ENCODE measurements around the gene PRR33. TPM values are rescaled to one million over a fixed set of nuclear protein-coding genes. Genes with fewer than 3 reads are reported as not detected.

Gene PRR33
- total RNA-seq, 4 donors from 2014 or later, result not detected

DNA sequence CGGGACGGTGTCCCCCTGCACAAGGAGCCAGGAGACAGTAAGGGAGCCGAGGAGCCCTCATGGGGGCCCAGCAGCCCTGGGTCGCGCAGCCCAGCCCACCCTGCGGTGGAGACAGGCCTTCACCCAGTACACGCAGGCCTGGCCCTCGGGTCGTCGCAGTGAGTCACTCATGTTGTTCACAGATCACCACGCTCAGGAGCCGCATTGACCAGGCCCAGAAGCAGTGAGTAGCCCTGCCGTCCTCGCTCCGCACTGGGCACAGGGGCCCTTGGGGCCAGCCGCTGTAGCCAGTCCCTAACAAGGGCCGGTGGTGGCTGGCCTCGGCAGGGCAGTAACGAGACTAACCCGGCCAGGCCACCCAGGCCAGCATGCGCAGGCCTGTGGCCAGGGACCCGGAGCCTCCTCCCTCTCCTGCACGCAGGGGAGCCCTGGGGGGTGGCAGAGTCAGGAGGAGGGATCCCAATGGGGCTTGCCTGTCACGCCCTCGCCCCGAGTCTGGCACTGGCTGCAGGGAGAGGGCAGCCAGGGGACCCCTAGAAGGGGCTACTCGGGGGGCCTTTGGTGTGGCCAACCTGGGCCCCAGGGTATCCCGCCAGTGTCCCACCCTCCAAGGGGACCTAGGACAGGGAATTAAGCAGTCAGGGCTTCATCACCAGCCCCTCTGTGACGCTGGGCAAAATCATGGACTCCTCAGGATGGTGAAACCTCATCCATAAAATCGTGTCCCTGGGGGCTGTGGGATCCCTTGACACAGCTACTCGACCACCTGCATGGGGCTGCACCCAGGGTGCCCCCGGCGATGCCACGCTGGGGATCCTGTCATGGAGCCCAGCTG, 45.3 kb upstream of the PRR33 start:
- Histone ChIP-seq H3K4me3 (no peak overlapping the region), H3K27me3 (peaks cover 20% of the 10 kb centered on the region), H3K4me1 (peaks cover 0 to 14% (median 5%) of the 10 kb centered on the region in 3 donors), H3K36me3 (no peaks in the 10 kb centered on the region), H3K9me3 (no peaks in the 10 kb centered on the region), H3K27ac (no peak overlapping the region)
- ATAC-seq, result no peak
- no peak for TF ChIP-seq POLR2A (IDR thresholded peaks at IDR 0.05)
- no peak for TF ChIP-seq EP300 (IDR thresholded peaks at IDR 0.05)
- no peak for TF ChIP-seq POLR2AphosphoS5 (IDR thresholded peaks at IDR 0.05)
- TF ChIP-seq, protein P1, sequence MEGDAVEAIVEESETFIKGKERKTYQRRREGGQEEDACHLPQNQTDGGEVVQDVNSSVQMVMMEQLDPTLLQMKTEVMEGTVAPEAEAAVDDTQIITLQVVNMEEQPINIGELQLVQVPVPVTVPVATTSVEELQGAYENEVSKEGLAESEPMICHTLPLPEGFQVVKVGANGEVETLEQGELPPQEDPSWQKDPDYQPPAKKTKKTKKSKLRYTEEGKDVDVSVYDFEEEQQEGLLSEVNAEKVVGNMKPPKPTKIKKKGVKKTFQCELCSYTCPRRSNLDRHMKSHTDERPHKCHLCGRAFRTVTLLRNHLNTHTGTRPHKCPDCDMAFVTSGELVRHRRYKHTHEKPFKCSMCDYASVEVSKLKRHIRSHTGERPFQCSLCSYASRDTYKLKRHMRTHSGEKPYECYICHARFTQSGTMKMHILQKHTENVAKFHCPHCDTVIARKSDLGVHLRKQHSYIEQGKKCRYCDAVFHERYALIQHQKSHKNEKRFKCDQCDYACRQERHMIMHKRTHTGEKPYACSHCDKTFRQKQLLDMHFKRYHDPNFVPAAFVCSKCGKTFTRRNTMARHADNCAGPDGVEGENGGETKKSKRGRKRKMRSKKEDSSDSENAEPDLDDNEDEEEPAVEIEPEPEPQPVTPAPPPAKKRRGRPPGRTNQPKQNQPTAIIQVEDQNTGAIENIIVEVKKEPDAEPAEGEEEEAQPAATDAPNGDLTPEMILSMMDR (IDR thresholded peaks at IDR 0.05), result no peak
- no CpG with 5 or more reads among the region's 34 CpGs for WGBS, 2 donors (ENCODE audit: low coverage in 1 of 2)

DNA sequence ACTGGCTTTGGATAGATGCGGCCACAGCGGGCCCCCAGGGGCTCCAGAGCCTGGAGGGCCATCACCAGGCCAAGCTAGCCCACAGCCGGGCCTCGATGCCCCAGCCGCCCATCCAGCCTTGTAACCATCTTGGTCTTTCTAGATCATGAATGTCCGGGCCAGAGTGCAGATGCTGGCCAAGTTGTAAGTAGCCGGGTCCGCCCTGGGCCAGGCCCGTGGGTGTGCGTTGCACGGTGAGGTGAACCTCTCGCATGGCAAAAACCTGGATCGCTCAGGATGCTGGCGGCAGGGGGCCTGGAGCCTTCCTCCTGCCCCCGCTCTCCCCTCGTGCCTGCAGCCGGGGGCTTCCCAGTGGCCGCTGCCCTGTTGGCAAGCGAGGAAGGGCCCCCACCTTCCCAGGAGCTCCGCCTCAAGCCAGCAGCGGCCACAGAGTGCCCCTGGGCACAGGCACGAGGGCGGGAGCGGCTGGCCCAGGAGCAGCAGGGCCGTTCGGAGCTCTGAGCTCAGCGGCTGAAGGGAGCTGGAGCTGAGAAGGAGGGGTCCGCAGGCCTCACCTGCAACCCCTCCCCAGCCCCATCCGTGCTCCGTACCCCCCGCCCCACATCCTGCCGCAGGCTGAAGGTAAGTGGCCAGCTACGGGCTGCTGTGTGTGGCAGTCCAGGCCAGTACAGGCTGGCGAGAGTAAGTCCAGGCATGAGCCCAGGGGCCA, 44.5 kb upstream of the PRR33 start:
- TF ChIP-seq EP300 (IDR thresholded peaks at IDR 0.05) (no peak), POLR2A (IDR thresholded peaks at IDR 0.05) (no peak), POLR2AphosphoS5 (IDR thresholded peaks at IDR 0.05) (no peak)
- TF ChIP-seq, protein P1 (IDR thresholded peaks at IDR 0.05), result no peak

DNA sequence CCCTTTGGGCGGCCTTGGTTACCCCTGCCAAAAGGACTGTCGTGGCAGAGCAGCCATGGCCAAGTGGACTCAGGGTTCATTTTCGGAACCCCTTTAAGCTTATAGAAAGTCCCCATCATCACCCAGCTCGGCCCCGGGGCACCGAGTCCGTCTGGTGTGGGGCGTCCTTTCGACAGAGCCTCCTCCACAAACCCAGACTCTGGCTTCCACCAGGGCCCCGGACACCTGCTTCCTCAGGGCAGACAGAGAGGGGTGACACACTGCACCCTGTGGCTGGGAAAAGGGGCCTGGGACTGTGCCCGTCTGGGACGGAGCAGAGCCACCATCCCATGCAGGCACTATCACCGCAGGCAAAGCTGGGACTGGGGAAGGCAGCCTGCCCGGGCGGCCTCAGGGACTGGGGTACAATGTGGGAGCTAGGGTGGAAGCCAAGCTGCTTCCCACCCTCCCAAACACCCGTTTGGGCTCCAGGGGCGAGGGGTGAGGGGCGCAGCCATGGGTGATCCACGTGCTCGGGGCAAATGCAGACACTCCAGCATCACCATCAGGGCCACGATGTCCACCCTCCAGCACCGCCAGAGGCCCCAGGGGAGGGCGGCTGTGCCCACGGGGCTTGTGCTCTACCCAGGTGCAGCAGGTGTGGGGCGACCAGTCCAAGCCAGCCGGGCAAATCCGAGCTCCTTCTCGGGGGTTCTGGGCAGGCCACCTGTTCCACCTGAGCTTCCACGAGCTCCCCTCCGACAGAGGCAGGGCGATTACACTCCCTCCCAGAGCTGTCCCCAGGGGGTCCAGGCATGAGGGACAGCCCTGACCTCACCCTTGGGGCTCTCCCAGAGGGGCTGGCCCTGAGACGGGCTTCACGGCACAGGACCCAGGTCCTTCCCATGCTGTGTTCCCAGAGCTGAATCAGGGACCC, 43.7 kb upstream of the PRR33 start:
- Histone ChIP-seq H3K9me3 (no peaks in the 10 kb centered on the region), H3K4me3 (no peak overlapping the region), H3K27ac (no peak overlapping the region), H3K36me3 (no peaks in the 10 kb centered on the region), H3K4me1 (peaks cover 0 to 25% (median 5%) of the 10 kb centered on the region in 3 donors), H3K27me3 (peaks cover 20% of the 10 kb centered on the region)
- ATAC-seq, result no peak
- TF ChIP-seq EP300 (IDR thresholded peaks at IDR 0.05) (no peak), POLR2AphosphoS5 (IDR thresholded peaks at IDR 0.05) (no peak), POLR2A (IDR thresholded peaks at IDR 0.05) (no peak)
- TF ChIP-seq, protein P1 (IDR thresholded peaks at IDR 0.05), result no peak
- no CpG with 5 or more reads among the region's 33 CpGs for WGBS, 2 donors (ENCODE audit: low coverage in 1 of 2)

More for the DNA sequence above, 44.5 kb upstream of the PRR33 start:
- Histone ChIP-seq H3K4me1 (peaks cover 0 to 22% (median 5%) of the 10 kb centered on the region in 3 donors), H3K27me3 (peaks cover 20% of the 10 kb centered on the region), H3K36me3 (no peaks in the 10 kb centered on the region), H3K27ac (no peak overlapping the region), H3K4me3 (no peak overlapping the region), H3K9me3 (no peaks in the 10 kb centered on the region)
- no peak for ATAC-seq
- WGBS, 2 donors (ENCODE audit: low coverage in 1 of 2), result 80% methylated on average over 1 of the region's 34 CpGs; no CpG with 5 or more reads in 1 of the 2 donors

DNA sequence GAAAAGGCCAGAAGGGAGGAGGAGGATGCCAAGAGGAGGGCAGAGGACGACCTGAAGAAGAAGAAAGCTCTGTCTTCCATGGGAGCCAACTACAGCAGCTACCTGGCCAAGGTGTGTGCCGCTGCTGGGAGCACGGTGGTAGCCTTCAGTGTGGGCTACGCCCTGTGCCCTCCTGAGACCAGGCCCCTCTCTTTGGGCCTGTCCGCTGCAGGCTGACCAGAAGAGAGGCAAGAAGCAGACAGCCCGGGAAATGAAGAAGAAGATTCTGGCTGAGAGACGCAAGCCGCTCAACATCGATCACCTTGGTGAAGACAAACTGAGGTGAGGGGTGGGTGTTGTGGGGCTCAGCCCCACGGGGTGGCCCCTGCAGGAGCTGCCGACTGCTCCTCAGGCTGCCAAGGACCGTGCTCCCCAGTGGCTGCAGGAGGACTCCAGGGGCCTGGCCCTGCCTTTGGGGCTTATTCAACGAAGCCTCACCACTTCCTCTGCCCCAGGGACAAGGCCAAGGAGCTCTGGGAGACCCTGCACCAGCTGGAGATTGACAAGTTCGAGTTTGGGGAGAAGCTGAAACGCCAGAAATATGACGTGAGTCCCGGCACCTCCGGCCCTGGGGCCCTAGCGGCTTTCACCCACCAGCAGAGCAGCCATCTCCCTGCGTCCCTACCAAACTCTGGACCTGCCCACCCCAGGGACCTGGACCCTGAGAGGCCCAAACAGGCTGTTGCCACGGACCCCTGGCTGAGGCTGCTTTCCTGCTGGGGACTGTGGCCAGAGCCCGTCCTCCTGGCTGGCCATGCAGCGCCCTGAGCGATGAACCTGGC, 42.9 kb upstream of the PRR33 start:
- peaks cover 20% of the 10 kb centered on the region for H3K27me3 ChIP-seq
- no peaks in the 10 kb centered on the region for H3K36me3 ChIP-seq
- no peak for ATAC-seq
- no peak for TF ChIP-seq POLR2AphosphoS5 (IDR thresholded peaks at IDR 0.05)
- TF ChIP-seq, protein P1 (IDR thresholded peaks at IDR 0.05), result no peak
- TF ChIP-seq EP300 (IDR thresholded peaks at IDR 0.05), result no peak
- TF ChIP-seq POLR2A (IDR thresholded peaks at IDR 0.05), result no peak
- no peak overlapping the region for H3K27ac ChIP-seq
- H3K4me3 ChIP-seq, result no peak overlapping the region
- peaks cover 0 to 25% (median 5%) of the 10 kb centered on the region in 3 donors for H3K4me1 ChIP-seq
- 89% methylated on average over 5 of the region's 24 CpGs; no CpG with 5 or more reads in 1 of the 2 donors for WGBS, 2 donors (ENCODE audit: low coverage in 1 of 2)
- H3K9me3 ChIP-seq, result no peaks in the 10 kb centered on the region
